GM12878 (cell line): Measurements from ENCODE around the gene STEAP4. TPM values are rescaled to one million over a fixed set of nuclear protein-coding genes. Genes with fewer than 3 reads are reported as not detected.

Experiments used
- ATAC-seq: fragments of 200-7000 bp; cut with Tn5 transposase; 3 replicates; pipeline ENCODE4 v1.9.1; 2020; ENCODE audit warnings: mild to moderate bottlenecking, moderate library complexity
- BruUV-seq: library from RNA; stranded (reverse); fragments of 400-500 nt; replicated peaks from 2 replicates; lab custom pipeline; 2021; lab: Mats Ljungman, UMichigan
- CTCF ChIA-PET: fragments of 300-600 bp; sonication (Branson Sonifier 250); formaldehyde crosslinking; extraction: SDS; loops from one replicate; lab custom pipeline; 2021; ENCODE audit warnings: inconsistent platforms; lab: Yijun Ruan, JAX
- POLR2A ChIA-PET: fragments of 350-600 bp; formaldehyde crosslinking; extraction: SDS; loops from one replicate; lab custom pipeline; 2021; ENCODE audit warnings: inconsistent platforms; lab: Charles Lee
- RAD21 ChIA-PET: fragments of 300-600 bp; sonication (Branson Sonifier 250); formaldehyde crosslinking; loops from one replicate; lab custom pipeline; 2023; ENCODE audit warnings: antibody characterized with exemption; ENCODE audit not compliant: unreplicated experiment; lab: Charles Lee
- SMC1A ChIA-PET: fragments of 300-600 bp; sonication (Branson Sonifier 250); formaldehyde crosslinking; loops from one replicate; lab custom pipeline; 2023; ENCODE audit not compliant: unreplicated experiment, uncharacterized antibody; lab: Charles Lee
- DNase-seq: peaks from one replicate; pipeline ENCODE4 v3.0.0-alpha.2; 2011; ENCODE audit warnings: low read depth, low spot score
- FAIRE-seq: peaks from 3 replicates; lab custom pipeline; 2011; peaks lifted over from hg19 to GRCh38; lab: Jason Lieb, UNC
- H2AFZ ChIP-seq: 2 replicates; pipeline ENCODE4 v1.6.0; 2011; ENCODE audit warnings: low read depth, low read length, control low read depth; ENCODE audit not compliant: control insufficient read depth
- H3K27ac ChIP-seq: 2 replicates; pipeline ENCODE4 v1.5.1; 2011; ENCODE audit warnings: control low read depth; ENCODE audit not compliant: control insufficient read depth, insufficient read depth
- H3K27me3 ChIP-seq, 2 experiments: replicated peaks in 1 of 2; 2 replicates each; pipeline versions ENCODE4 v1.6.0 to v1.6.1; 2011; ENCODE audit warnings: low read length in 1 of 2; ENCODE audit not compliant: control insufficient read depth in 2 of 2, insufficient read depth in 2 of 2
- H3K36me3 ChIP-seq, 2 experiments: 2 replicates each; pipeline ENCODE4 v1.5.1; 2011; ENCODE audit warnings: low read length in 1 of 2; ENCODE audit not compliant: control insufficient read depth in 2 of 2, insufficient read depth in 2 of 2
- H3K4me1 ChIP-seq: 2 replicates; pipeline ENCODE4 v1.6.1; 2011; ENCODE audit warnings: mild to moderate bottlenecking, low read length, moderate library complexity, mixed read lengths; ENCODE audit not compliant: control insufficient read depth, insufficient read depth
- H3K4me2 ChIP-seq: 2 replicates; pipeline ENCODE4 v1.6.0; 2011; ENCODE audit warnings: control low read depth; ENCODE audit not compliant: control insufficient read depth, insufficient read depth
- H3K4me3 ChIP-seq: fragments of 200-600 bp; sonication (generic); 2 replicates; pipeline ENCODE4 v1.5.1; 2016
- H3K79me2 ChIP-seq: 2 replicates; pipeline ENCODE4 v1.6.0; 2011; ENCODE audit warnings: low read length; ENCODE audit not compliant: control insufficient read depth, insufficient read depth
- H3K9ac ChIP-seq: 2 replicates; pipeline ENCODE4 v1.8.0; 2011; ENCODE audit warnings: low read length, control low read depth, mixed read lengths; ENCODE audit not compliant: control insufficient read depth, insufficient read depth
- H3K9me3 ChIP-seq: replicated peaks from 3 replicates; pipeline ENCODE4 v1.5.1; 2011; ENCODE audit warnings: mild to moderate bottlenecking, low read length; ENCODE audit not compliant: control insufficient read depth, insufficient read depth
- H4K20me1 ChIP-seq: 2 replicates; pipeline ENCODE4 v1.6.0; 2011; ENCODE audit not compliant: control insufficient read depth, insufficient read depth
- ATF7 ChIP-seq: fragments of 450-650 bp; IDR thresholded peaks from 2 replicates; pipeline ENCODE4 v1.6.1; 2016; ENCODE audit warnings: low read depth, mild to moderate bottlenecking
- HSF1 ChIP-seq: fragments of 150-350 bp; IDR thresholded peaks from 2 replicates; pipeline ENCODE4 v1.6.1; 2014; ENCODE audit warnings: mild to moderate bottlenecking, low read depth, low read length
- IRF5 ChIP-seq: fragments of 450-650 bp; IDR thresholded peaks from 2 replicates; pipeline ENCODE4 v1.6.1; 2017; ENCODE audit warnings: borderline replicate concordance
- MYC ChIP-seq: IDR thresholded peaks from 2 replicates; pipeline ENCODE4 v1.6.1; 2011; ENCODE audit warnings: mild to moderate bottlenecking, low read length, moderate library complexity, inconsistent platforms; ENCODE audit not compliant: insufficient read depth, insufficient replicate concordance, insufficient read length, severe bottlenecking
- NFIC ChIP-seq: IDR thresholded peaks from 2 replicates; pipeline ENCODE4 v1.6.1; 2012; ENCODE audit warnings: low read depth, mild to moderate bottlenecking, inconsistent platforms, low read length, moderate library complexity
- NR2C1 ChIP-seq: fragments of 450-650 bp; IDR thresholded peaks from 2 replicates; pipeline ENCODE4 v1.6.1; 2017; ENCODE audit warnings: antibody characterized with exemption, mild to moderate bottlenecking, moderate library complexity
- RAD51 ChIP-seq: fragments of 450-650 bp; IDR thresholded peaks from 2 replicates; pipeline ENCODE4 v1.6.1; 2016; ENCODE audit warnings: moderate library complexity, mild to moderate bottlenecking, inconsistent platforms
- SREBF1 ChIP-seq: IDR thresholded peaks from 2 replicates; pipeline ENCODE4 v1.6.1; 2012; ENCODE audit warnings: mild to moderate bottlenecking, low read length
- ZNF217 ChIP-seq: fragments of 450-650 bp; IDR thresholded peaks from 2 replicates; pipeline ENCODE4 v1.6.1; 2017; ENCODE audit warnings: antibody characterized with exemption, mild to moderate bottlenecking
- WGBS: methylation state at CpG from one replicate; pipeline ENCODE4 v1.1.6; 2016; ENCODE audit warnings: low lambda C conversion rate; ENCODE audit not compliant: insufficient replicate concordance, insufficient coverage; ENCODE audit errors: missing lambda C conversion rate; 5-methylcytosine and 5-hydroxymethylcytosine counted together
- in situ Hi-C: fragments of 300-500 bp; cut with MboI; formaldehyde crosslinking; loops from 9 replicates; pipeline ENCODE4 v1.14.3; 2018; ENCODE audit warnings: mixed read lengths
- intact Hi-C: fragments of 100-400 bp; cut with micrococcal nuclease; formaldehyde crosslinking; loops from one replicate; pipeline ENCODE4 v1.14.2; 2022; ENCODE audit not compliant: unreplicated experiment
- polyA plus RNA-seq, 11 experiments: library from polyadenylated mRNA; depleted of rRNA in 4 of 11; unstranded in 6 of 11; stranded (reverse) in 5 of 11; fragments of >200 nt; fragmentation: Nextera tagmentation in 4 of 11; fragmentation: Illumina TruSeq in 1 of 11; extraction: Ambion mirVana in 4 of 11; extraction: Trizol in 1 of 11; gene quantifications; 1 replicate in 1 of 11; 2 replicates in 10 of 11; pipeline versions ENCODE4 v1.2.1 to v1.2.3, GENCODE V29; 2011 to 2016; ENCODE audit warnings: inconsistent platforms in 2 of 11, missing spikeins in 2 of 11, low read depth in 1 of 11
- total RNA-seq, 4 experiments: library from RNA; depleted of rRNA in 3 of 4; stranded (reverse); fragments of >200 nt in 3 of 4; fragmentation: Illumina TruSeq in 1 of 4; extraction: Trizol in 1 of 4; gene quantifications; 2 replicates each; pipeline versions ENCODE4 v1.2.1 to v1.2.3, GENCODE V29; 2013 to 2021
- TF ChIP-seq, protein P1 (sequence below): IDR thresholded peaks from 2 replicates; pipeline ENCODE4 v1.6.1; 2012; ENCODE audit warnings: improper control_type of control experiment, low read depth, low read length; ENCODE audit not compliant: insufficient replicate concordance
- TF ChIP-seq, protein P2 (sequence below): fragments of 450-650 bp; formaldehyde crosslinking; IDR thresholded peaks from 2 replicates; pipeline ENCODE4 v1.5.0; 2022; ENCODE audit warnings: mild to moderate bottlenecking, missing genetic modification characterization

STEAP4 gene
- total and polyA plus RNA-seq, 10 of the 15 experiments (the other 5 are each of a cell fraction or from before 2014, with no cell fraction given): 0.13 TPM; not detected in 9

DNA sequence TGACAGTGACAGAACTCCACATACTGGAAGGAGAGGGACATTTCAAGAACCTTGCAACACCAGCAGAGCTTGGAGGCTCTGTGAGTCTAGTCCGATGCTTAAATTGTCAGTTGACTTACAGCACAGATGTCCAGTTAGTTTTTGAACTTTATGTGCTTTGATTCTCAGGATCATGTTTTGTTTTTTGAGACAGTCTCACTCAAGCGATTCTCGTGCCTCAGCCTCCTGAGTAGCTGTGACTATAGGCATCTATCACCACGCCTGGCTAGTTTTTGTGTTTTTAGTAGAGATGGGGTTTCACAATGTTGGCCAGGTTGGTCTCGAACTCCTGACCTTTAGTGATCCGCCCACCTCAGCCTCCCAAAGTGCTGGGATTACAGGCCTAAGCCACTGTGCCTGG is 31.8 kb upstream of the STEAP4 start:
- Histone ChIP-seq H3K4me2 (no peak overlapping the region), H3K36me3 (no peaks in the 10 kb centered on the region), H3K9ac (no peak overlapping the region), H3K27me3 (no peaks in the 10 kb centered on the region), H3K79me2 (no peaks in the 10 kb centered on the region), H3K4me1 (no peaks in the 10 kb centered on the region), H3K9me3 (no peaks in the 10 kb centered on the region), H3K27ac (no peak overlapping the region), H3K4me3 (no peak overlapping the region), H2AFZ (no peak overlapping the region), H4K20me1 (no peaks in the 10 kb centered on the region)
- in situ Hi-C loops (no loop called here), intact Hi-C loops (no loop called here)
- ATAC-seq (peak; percentile 42; the same call in 2 of the 3 replicates), DNase-seq (no peak), FAIRE-seq (no peak)
- CTCF ChIA-PET: interaction anchor here (1.8 kb wide), 1 partner anchor 19 kb away, joined by 4 read pairs; no protein-coding TSS in a partner anchor
- BruUV-seq: no TSS peak
- 30% methylated on average over 6 of the region's 6 CpGs for WGBS
- SMC1A ChIA-PET: no interaction called here
- POLR2A ChIA-PET: no interaction called here
- RAD21 ChIA-PET: interaction anchor here (1.0 kb wide), 1 partner anchor 16 kb away, joined by 3 read pairs; no protein-coding TSS in a partner anchor
- no peak for TF ChIP-seq HSF1
- TF ChIP-seq IRF5: no peak
- TF ChIP-seq, protein P1, sequence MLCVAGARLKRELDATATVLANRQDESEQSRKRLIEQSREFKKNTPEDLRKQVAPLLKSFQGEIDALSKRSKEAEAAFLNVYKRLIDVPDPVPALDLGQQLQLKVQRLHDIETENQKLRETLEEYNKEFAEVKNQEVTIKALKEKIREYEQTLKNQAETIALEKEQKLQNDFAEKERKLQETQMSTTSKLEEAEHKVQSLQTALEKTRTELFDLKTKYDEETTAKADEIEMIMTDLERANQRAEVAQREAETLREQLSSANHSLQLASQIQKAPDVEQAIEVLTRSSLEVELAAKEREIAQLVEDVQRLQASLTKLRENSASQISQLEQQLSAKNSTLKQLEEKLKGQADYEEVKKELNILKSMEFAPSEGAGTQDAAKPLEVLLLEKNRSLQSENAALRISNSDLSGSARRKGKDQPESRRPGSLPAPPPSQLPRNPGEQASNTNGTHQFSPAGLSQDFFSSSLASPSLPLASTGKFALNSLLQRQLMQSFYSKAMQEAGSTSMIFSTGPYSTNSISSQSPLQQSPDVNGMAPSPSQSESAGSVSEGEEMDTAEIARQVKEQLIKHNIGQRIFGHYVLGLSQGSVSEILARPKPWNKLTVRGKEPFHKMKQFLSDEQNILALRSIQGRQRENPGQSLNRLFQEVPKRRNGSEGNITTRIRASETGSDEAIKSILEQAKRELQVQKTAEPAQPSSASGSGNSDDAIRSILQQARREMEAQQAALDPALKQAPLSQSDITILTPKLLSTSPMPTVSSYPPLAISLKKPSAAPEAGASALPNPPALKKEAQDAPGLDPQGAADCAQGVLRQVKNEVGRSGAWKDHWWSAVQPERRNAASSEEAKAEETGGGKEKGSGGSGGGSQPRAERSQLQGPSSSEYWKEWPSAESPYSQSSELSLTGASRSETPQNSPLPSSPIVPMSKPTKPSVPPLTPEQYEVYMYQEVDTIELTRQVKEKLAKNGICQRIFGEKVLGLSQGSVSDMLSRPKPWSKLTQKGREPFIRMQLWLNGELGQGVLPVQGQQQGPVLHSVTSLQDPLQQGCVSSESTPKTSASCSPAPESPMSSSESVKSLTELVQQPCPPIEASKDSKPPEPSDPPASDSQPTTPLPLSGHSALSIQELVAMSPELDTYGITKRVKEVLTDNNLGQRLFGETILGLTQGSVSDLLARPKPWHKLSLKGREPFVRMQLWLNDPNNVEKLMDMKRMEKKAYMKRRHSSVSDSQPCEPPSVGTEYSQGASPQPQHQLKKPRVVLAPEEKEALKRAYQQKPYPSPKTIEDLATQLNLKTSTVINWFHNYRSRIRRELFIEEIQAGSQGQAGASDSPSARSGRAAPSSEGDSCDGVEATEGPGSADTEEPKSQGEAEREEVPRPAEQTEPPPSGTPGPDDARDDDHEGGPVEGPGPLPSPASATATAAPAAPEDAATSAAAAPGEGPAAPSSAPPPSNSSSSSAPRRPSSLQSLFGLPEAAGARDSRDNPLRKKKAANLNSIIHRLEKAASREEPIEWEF: no peak
- no peak for TF ChIP-seq SREBF1
- TF ChIP-seq, protein P2, sequence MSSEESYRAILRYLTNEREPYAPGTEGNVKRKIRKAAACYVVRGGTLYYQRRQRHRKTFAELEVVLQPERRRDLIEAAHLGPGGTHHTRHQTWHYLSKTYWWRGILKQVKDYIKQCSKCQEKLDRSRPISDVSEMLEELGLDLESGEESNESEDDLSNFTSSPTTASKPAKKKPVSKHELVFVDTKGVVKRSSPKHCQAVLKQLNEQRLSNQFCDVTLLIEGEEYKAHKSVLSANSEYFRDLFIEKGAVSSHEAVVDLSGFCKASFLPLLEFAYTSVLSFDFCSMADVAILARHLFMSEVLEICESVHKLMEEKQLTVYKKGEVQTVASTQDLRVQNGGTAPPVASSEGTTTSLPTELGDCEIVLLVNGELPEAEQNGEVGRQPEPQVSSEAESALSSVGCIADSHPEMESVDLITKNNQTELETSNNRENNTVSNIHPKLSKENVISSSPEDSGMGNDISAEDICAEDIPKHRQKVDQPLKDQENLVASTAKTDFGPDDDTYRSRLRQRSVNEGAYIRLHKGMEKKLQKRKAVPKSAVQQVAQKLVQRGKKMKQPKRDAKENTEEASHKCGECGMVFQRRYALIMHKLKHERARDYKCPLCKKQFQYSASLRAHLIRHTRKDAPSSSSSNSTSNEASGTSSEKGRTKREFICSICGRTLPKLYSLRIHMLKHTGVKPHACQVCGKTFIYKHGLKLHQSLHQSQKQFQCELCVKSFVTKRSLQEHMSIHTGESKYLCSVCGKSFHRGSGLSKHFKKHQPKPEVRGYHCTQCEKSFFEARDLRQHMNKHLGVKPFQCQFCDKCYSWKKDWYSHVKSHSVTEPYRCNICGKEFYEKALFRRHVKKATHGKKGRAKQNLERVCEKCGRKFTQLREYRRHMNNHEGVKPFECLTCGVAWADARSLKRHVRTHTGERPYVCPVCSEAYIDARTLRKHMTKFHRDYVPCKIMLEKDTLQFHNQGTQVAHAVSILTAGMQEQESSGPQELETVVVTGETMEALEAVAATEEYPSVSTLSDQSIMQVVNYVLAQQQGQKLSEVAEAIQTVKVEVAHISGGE (CRISPR knock-in tag): no peak
- TF ChIP-seq MYC: no peak
- TF ChIP-seq NR2C1: no peak
- no peak for TF ChIP-seq RAD51
- no peak for TF ChIP-seq NFIC
- TF ChIP-seq ZNF217: no peak
- TF ChIP-seq ATF7: no peak
